GM19438 (cell line): ENCODE data around the gene GABPB2.

Source experiments
- ATAC-seq: cut with Tn5 transposase; IDR thresholded peaks from one replicate; pipeline ENCODE4 v1.9.1; 2021; ENCODE audit warnings: low read depth; ENCODE audit not compliant: unreplicated experiment

GABPB2 gene

GRCh38 chr1:151158326-151158725 lies 87.8 kb downstream of the GABPB2 start:
- ATAC-seq: no peak

- no peak for ATAC-seq
Measured at GRCh38 chr1:151158751-151159251, 88.2 kb downstream of the GABPB2 start.

GRCh38 chr1:151159373-151159772 lies 88.8 kb downstream of the GABPB2 start:
- ATAC-seq: no peak

- ATAC-seq: no peak
Measured at GRCh38 chr1:151164732-151165280, 94.2 kb downstream of the GABPB2 start.

- ATAC-seq: peak; percentile 16
Measured at GRCh38 chr1:151165281-151165737, 94.7 kb downstream of the GABPB2 start.

GRCh38 chr1:151165738-151166504 lies 95.4 kb downstream of the GABPB2 start, which contains the start of the genes LYSMD1 and SCNM1:
Gene LYSMD1, minus strand, starts transcription at chr1:151165902. Its CDS starts 644 bp downstream, at chr1:151165258.
Gene SCNM1, plus strand, starts transcription at chr1:151166144. Its CDS starts 9 bp downstream, at chr1:151166153.
- peak; percentile 91 for ATAC-seq

- ATAC-seq: no peak
Measured at GRCh38 chr1:151166505-151166956, 96.0 kb downstream of the GABPB2 start.

- no peak for ATAC-seq
Measured at GRCh38 chr1:151167116-151167515, 96.6 kb downstream of the GABPB2 start.

- ATAC-seq: no peak
Measured at GRCh38 chr1:151171190-151171589, 100.6 kb downstream of the GABPB2 start.
